ENCODE results near the gene SEPHS1.
A peak's percentile ranks its signal among the peaks of the same experiment; 100 is the strongest.

SEPHS1 gene

DNA sequence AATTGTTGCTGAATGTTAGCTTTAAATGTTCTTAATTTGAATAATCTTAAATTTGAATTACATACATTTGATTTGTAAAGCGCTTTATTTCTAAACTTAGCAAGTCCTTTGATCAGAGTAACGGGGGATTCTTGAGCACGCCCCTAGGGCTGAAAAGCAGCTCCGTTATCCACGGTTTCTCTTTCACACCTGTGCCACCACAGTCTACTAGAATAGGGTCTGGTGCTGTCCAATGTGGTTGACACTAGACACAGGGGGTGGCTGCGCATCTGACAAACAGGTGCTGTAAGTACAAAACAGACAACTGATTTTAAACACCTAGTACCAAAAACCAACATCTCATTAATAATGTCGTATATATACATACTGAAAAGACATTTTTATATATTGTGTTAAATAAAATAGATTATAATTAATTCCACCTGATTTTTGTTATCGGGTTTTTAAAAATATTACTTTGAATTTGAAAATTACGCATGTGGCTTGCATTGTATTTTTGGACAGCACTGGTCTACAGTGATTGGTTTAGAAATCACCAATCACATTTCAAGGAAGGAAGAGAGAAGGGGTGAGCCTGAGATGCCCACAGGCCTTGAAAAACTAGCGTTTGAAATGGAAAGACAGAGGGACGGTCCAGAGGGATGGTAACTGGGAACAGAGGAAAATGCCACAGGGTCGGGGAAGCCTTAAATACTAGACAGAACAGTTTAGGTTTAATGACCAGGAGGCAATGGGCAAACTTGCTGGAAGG, 7.3 kb downstream of the SEPHS1 start:
- TF ChIP-seq EZH2phosphoT487 (IDR thresholded peaks at IDR 0.05; ENCODE audit: low read length): no peak
- TF ChIP-seq, protein P1, sequence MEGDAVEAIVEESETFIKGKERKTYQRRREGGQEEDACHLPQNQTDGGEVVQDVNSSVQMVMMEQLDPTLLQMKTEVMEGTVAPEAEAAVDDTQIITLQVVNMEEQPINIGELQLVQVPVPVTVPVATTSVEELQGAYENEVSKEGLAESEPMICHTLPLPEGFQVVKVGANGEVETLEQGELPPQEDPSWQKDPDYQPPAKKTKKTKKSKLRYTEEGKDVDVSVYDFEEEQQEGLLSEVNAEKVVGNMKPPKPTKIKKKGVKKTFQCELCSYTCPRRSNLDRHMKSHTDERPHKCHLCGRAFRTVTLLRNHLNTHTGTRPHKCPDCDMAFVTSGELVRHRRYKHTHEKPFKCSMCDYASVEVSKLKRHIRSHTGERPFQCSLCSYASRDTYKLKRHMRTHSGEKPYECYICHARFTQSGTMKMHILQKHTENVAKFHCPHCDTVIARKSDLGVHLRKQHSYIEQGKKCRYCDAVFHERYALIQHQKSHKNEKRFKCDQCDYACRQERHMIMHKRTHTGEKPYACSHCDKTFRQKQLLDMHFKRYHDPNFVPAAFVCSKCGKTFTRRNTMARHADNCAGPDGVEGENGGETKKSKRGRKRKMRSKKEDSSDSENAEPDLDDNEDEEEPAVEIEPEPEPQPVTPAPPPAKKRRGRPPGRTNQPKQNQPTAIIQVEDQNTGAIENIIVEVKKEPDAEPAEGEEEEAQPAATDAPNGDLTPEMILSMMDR (IDR thresholded peaks at IDR 0.05; ENCODE audit: low read length): no peak
- TF ChIP-seq EZH2 (optimal IDR thresholded peaks at IDR 0.05; ENCODE audit: low read depth, low read length): no peak
- Histone ChIP-seq H3F3A (ENCODE audit: insufficient read depth, low read length) (peaks cover 20% of the 10 kb centered on the region), H3K4me2 (ENCODE audit: low read depth, low read length) (peak overlapping the region; percentile 65), H3K27me3 (replicated peaks; ENCODE audit: insufficient read depth, low read length) (no peaks in the 10 kb centered on the region), H3K36me3 (replicated peaks; ENCODE audit: insufficient read depth, low read length) (no peaks in the 10 kb centered on the region), H3K9me2 (replicated peaks; ENCODE audit: insufficient read depth, low read length) (no peaks in the 10 kb centered on the region), H3K9me3 (replicated peaks; ENCODE audit: insufficient read depth, low read length) (no peaks in the 10 kb centered on the region), H3K27ac (ENCODE audit: low read length) (peak overlapping the region; percentile 39), H3K4me1 (ENCODE audit: low read length) (peaks cover 15% of the 10 kb centered on the region), H4K20me1 (ENCODE audit: insufficient read depth, low read length) (no peaks in the 10 kb centered on the region), H3K79me2 (ENCODE audit: low read length) (peaks cover 69% of the 10 kb centered on the region), H3K9ac (ENCODE audit: low read length) (peak overlapping the region; percentile 3; the same call in 1 of the 2 replicates), H2AFZ (ENCODE audit: low read length) (0 out of 2 replicates have a peak overlapping the region, but pooled peaks have one; percentile 2), H3K4me3 (ENCODE audit: low read length) (peak overlapping the region; percentile 33)
- peak; percentile 89 for DNase-seq

- Histone ChIP-seq H4K20me1 (ENCODE audit: insufficient read depth, low read length) (no peaks in the 10 kb centered on the region), H2AFZ (ENCODE audit: low read length) (0 out of 2 replicates have a peak overlapping the region, but pooled peaks have one; percentile 2), H3K27me3 (replicated peaks; ENCODE audit: insufficient read depth, low read length) (no peaks in the 10 kb centered on the region), H3K9ac (ENCODE audit: low read length) (peak overlapping the region; percentile 3; the same call in 1 of the 2 replicates), H3K27ac (ENCODE audit: low read length) (peak overlapping the region; percentile 39; the same call in 1 of the 2 replicates), H3K9me3 (replicated peaks; ENCODE audit: insufficient read depth, low read length) (no peaks in the 10 kb centered on the region), H3K4me2 (ENCODE audit: low read depth, low read length) (peak overlapping the region; percentile 65), H3K36me3 (replicated peaks; ENCODE audit: insufficient read depth, low read length) (no peaks in the 10 kb centered on the region), H3F3A (ENCODE audit: insufficient read depth, low read length) (peaks cover 20% of the 10 kb centered on the region), H3K4me1 (ENCODE audit: low read length) (peaks cover 14% of the 10 kb centered on the region), H3K4me3 (ENCODE audit: low read length) (peak overlapping the region; percentile 33), H3K79me2 (ENCODE audit: low read length) (peaks cover 62% of the 10 kb centered on the region), H3K9me2 (replicated peaks; ENCODE audit: insufficient read depth, low read length) (no peaks in the 10 kb centered on the region)
- DNase-seq: no peak
- TF ChIP-seq EZH2 (optimal IDR thresholded peaks at IDR 0.05; ENCODE audit: low read depth, low read length): no peak
- TF ChIP-seq, protein P1 (IDR thresholded peaks at IDR 0.05; ENCODE audit: low read length): no peak
- no peak for TF ChIP-seq EZH2phosphoT487 (IDR thresholded peaks at IDR 0.05; ENCODE audit: low read length)
Observed at GRCh38 chr10:13340068-13340467, 8.0 kb downstream of the SEPHS1 start.

- DNase-seq: no peak
- peaks cover 20% of the 10 kb centered on the region for H3F3A ChIP-seq (ENCODE audit: insufficient read depth, low read length)
- no peaks in the 10 kb centered on the region for H3K36me3 ChIP-seq (replicated peaks; ENCODE audit: insufficient read depth, low read length)
- peaks cover 14% of the 10 kb centered on the region for H3K4me1 ChIP-seq (ENCODE audit: low read length)
- no peak overlapping the region for H2AFZ ChIP-seq (ENCODE audit: low read length)
- no peak overlapping the region for H3K4me2 ChIP-seq (ENCODE audit: low read depth, low read length)
- no peaks in the 10 kb centered on the region for H3K27me3 ChIP-seq (replicated peaks; ENCODE audit: insufficient read depth, low read length)
- no peaks in the 10 kb centered on the region for H3K9me3 ChIP-seq (replicated peaks; ENCODE audit: insufficient read depth, low read length)
- H4K20me1 ChIP-seq (ENCODE audit: insufficient read depth, low read length): no peaks in the 10 kb centered on the region
- H3K79me2 ChIP-seq (ENCODE audit: low read length): peaks cover 46% of the 10 kb centered on the region
- no peak overlapping the region for H3K4me3 ChIP-seq (ENCODE audit: low read length)
- H3K27ac ChIP-seq (ENCODE audit: low read length): no peak overlapping the region
- TF ChIP-seq EZH2 (optimal IDR thresholded peaks at IDR 0.05; ENCODE audit: low read depth, low read length): no peak
- TF ChIP-seq EZH2phosphoT487 (IDR thresholded peaks at IDR 0.05; ENCODE audit: low read length): no peak
- TF ChIP-seq, protein P1 (IDR thresholded peaks at IDR 0.05; ENCODE audit: low read length): no peak
- no peak overlapping the region for H3K9ac ChIP-seq (ENCODE audit: low read length)
- no peaks in the 10 kb centered on the region for H3K9me2 ChIP-seq (replicated peaks; ENCODE audit: insufficient read depth, low read length)
Observed at GRCh38 chr10:13338390-13339110, 9.5 kb downstream of the SEPHS1 start.

Data from MM.1S (cell line).